Embryonic facial prominence (tissue), 1 donor: Measurements from ENCODE around the gene RNF149.

Experiments
- DNase-seq: peaks from one replicate; pipeline ENCODE4 v3.0.0-alpha.2; 2016; ENCODE audit errors: extremely low spot score

Gene RNF149

DNA sequence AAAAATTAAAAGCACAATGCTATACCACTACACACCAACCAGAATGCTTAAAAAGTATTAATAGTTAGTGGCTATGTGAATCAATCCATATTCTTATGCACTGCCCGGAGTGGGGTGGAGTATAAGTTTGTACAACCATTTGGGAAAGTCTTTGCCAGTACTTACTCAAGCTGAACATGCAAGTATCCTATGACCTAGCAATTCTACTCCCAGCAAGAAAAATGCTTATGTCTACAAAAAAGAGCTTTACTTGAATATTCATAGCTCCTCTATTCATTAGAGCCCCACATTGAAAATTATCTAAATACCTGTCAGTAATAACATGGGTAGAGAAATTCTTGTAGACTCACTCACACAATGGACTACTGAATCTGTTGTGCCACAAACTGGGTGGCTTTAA is 77.3 kb downstream of the RNF149 start:
- no peak for DNase-seq

DNA sequence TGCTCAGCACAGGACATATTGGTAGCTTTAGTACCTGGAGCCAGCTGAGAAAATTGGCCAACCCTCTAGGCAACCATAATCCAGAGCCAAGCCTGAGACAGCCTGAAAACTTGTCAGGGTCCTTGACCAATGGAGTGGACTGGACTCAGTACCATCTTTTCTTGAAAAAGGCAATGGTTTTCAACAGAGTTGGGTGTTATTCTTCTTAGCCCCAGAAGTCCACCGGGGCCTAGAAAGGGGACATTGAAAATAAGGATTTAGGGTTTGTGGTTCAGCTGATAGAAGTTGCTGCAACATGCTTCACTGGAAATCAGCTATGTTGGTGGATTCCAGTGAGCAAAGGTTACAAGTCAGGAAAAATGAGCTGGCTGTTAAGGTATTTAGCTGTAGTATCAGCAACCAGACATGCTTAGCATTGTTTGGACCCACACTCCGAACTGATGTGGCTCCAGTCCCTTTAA is 77.9 kb downstream of the RNF149 start:
- DNase-seq, result no peak
